Parathyroid adenoma (tissue), 2 donors: ENCODE measurements around the gene C9orf78.
A peak's percentile ranks its signal among the peaks of the same experiment; 100 is the strongest.

Experiments
- H2AFZ ChIP-seq: fragments of 300-600 bp; sonication (generic); one replicate; pipeline ENCODE4 v1.7.0; 2017; ENCODE audit warnings: antibody characterized with exemption, mild to moderate bottlenecking
- H3K27ac ChIP-seq: fragments of 300-600 bp; sonication (generic); one replicate; pipeline ENCODE4 v1.7.0; 2017
- H3K27me3 ChIP-seq: fragments of 300-600 bp; sonication (generic); one replicate; pipeline ENCODE4 v1.7.0; 2017; ENCODE audit warnings: low read length; ENCODE audit not compliant: control insufficient read depth, insufficient read depth
- H3K36me3 ChIP-seq: fragments of 300-600 bp; sonication (generic); one replicate; pipeline ENCODE4 v1.7.0; 2017; ENCODE audit warnings: low read length; ENCODE audit not compliant: control insufficient read depth, insufficient read depth
- H3K4me1 ChIP-seq: fragments of 300-600 bp; sonication (generic); one replicate; pipeline ENCODE4 v1.7.0; 2017; ENCODE audit warnings: control low read depth
- H3K4me2 ChIP-seq: fragments of 300-600 bp; sonication (generic); one replicate; pipeline ENCODE4 v1.7.0; 2017; ENCODE audit warnings: low read length
- H3K4me3 ChIP-seq: fragments of 300-600 bp; sonication (generic); one replicate; pipeline ENCODE4 v1.7.0; 2017; ENCODE audit warnings: low read depth, low read length
- H3K79me2 ChIP-seq: fragments of 300-600 bp; sonication (generic); one replicate; pipeline ENCODE4 v1.7.0; 2017; ENCODE audit warnings: control low read depth
- H3K9ac ChIP-seq: fragments of 300-600 bp; sonication (generic); one replicate; pipeline ENCODE4 v1.7.0; 2017; ENCODE audit warnings: mild to moderate bottlenecking
- H3K9me3 ChIP-seq: fragments of 300-600 bp; sonication (generic); one replicate; pipeline ENCODE4 v1.7.0; 2017; ENCODE audit warnings: low read length; ENCODE audit not compliant: control insufficient read depth
- TF ChIP-seq, protein P1 (sequence below): fragments of 300-600 bp; sonication (generic); IDR thresholded peaks from one replicate; pipeline ENCODE4 v1.7.0; 2017; ENCODE audit warnings: antibody characterized with exemption, mild to moderate bottlenecking
- donor health status: primary hyperparathyroidism.

Gene C9orf78

GRCh38 chr9:129836311-129837007 lies 1.4 kb upstream of the C9orf78 start:
- Histone ChIP-seq H3K9me3 (no peaks in the 10 kb centered on the region), H3K79me2 (peaks cover 16% of the 10 kb centered on the region), H3K9ac (no peak overlapping the region), H3K27ac (no peak overlapping the region), H3K36me3 (no peaks in the 10 kb centered on the region), H3K4me2 (peak overlapping the region; percentile 96), H3K4me3 (peak overlapping the region; percentile 73), H2AFZ (peak overlapping the region; percentile 96), H3K4me1 (no peaks in the 10 kb centered on the region), H3K27me3 (no peaks in the 10 kb centered on the region)
- TF ChIP-seq, protein P1, sequence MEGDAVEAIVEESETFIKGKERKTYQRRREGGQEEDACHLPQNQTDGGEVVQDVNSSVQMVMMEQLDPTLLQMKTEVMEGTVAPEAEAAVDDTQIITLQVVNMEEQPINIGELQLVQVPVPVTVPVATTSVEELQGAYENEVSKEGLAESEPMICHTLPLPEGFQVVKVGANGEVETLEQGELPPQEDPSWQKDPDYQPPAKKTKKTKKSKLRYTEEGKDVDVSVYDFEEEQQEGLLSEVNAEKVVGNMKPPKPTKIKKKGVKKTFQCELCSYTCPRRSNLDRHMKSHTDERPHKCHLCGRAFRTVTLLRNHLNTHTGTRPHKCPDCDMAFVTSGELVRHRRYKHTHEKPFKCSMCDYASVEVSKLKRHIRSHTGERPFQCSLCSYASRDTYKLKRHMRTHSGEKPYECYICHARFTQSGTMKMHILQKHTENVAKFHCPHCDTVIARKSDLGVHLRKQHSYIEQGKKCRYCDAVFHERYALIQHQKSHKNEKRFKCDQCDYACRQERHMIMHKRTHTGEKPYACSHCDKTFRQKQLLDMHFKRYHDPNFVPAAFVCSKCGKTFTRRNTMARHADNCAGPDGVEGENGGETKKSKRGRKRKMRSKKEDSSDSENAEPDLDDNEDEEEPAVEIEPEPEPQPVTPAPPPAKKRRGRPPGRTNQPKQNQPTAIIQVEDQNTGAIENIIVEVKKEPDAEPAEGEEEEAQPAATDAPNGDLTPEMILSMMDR, result no peak

DNA sequence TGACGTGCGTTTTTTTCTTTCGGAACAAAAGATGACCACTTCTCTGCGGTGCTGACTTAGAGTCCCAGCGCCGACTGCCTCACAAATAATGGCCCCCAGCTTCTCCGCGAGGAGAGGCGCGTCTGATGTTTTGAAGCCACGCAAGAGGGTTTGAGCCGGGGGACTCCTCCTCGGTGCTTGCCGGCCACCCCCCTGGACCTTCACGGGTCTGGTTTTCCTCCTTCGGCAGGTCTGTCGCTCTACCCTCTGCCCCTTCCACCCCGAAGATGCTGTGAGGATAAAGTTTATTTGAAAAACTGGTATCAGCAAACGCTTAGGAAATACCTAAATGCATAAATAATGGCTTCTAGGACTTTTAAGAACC lies 767 bp upstream of the C9orf78 start:
- TF ChIP-seq, protein P1, result no peak
- Histone ChIP-seq H3K9me3 (no peaks in the 10 kb centered on the region), H3K4me2 (peak overlapping the region; percentile 96), H3K9ac (peak overlapping the region; percentile 67), H2AFZ (peak overlapping the region; percentile 96), H3K27me3 (no peaks in the 10 kb centered on the region), H3K79me2 (peaks cover 16% of the 10 kb centered on the region), H3K27ac (peak overlapping the region; percentile 57), H3K4me1 (no peaks in the 10 kb centered on the region), H3K36me3 (no peaks in the 10 kb centered on the region), H3K4me3 (peak overlapping the region; percentile 73)

DNA sequence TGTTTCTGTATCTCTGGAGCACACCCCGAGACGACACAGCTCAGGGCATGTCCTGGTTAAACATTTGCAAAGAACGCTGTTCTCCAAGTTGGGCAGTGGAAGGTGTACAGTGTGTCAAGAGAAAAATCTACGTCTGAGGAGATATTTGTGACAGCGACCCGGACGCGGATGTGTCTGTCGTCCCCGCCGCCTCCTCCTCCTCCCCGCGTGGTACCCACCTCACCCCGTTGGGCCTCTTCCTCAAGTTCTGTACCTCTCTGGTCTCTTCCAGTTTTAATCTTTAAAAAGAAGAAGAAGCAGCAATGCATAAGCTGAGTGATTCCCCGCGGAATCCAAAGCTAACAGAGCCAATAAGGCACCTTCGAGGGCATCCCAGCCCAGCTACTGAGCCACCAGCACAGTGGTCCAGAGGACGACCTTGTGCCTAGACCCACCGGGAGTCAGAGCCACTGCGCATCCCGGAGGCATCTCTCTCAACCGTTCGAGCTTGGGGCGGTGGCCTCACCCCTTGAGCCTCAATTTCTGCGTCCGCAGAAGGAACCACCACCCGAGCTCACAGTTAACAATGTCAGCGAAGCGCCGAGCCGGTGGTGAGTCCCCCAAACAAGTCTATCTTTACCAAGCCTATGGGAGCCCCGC lies 467 bp downstream of the C9orf78 start:
- no peaks in the 10 kb centered on the region for H3K36me3 ChIP-seq
- peak overlapping the region; percentile 57 for H3K27ac ChIP-seq
- H3K9ac ChIP-seq, result peak overlapping the region; percentile 53
- no peaks in the 10 kb centered on the region for H3K4me1 ChIP-seq
- no peaks in the 10 kb centered on the region for H3K9me3 ChIP-seq
- H3K79me2 ChIP-seq, result peaks cover 16% of the 10 kb centered on the region
- peak overlapping the region; percentile 91 for H3K4me2 ChIP-seq
- TF ChIP-seq, protein P1, result no peak
- H2AFZ ChIP-seq, result peak overlapping the region; percentile 96
- H3K4me3 ChIP-seq, result peak overlapping the region; percentile 73
- H3K27me3 ChIP-seq, result no peaks in the 10 kb centered on the region

DNA sequence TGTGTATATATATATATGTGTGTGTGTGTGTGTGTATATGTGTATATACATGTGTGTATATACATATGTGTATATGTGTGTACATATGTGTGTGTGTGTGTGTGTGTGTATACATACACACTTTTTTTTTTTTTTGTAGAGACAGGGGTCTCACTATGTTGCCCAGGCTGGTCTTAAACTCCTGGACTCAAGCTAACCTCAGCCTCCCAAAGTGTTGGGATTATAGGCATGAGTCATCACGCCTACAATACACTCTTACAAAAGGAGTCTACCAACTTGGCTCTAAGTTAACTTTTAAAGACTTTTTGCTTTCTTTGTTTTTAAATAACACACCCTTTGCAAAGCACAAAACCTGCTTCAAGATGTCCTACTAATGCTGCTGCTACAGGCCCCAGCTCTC lies 2.1 kb downstream of the C9orf78 start:
- H3K9me3 ChIP-seq, result no peaks in the 10 kb centered on the region
- H3K9ac ChIP-seq, result no peak overlapping the region
- no peak overlapping the region for H3K27ac ChIP-seq
- H2AFZ ChIP-seq, result no peak overlapping the region
- H3K36me3 ChIP-seq, result no peaks in the 10 kb centered on the region
- H3K27me3 ChIP-seq, result no peaks in the 10 kb centered on the region
- no peak overlapping the region for H3K4me3 ChIP-seq
- peaks cover 11% of the 10 kb centered on the region for H3K79me2 ChIP-seq
- TF ChIP-seq, protein P1, result no peak
- no peaks in the 10 kb centered on the region for H3K4me1 ChIP-seq
- no peak overlapping the region for H3K4me2 ChIP-seq

DNA sequence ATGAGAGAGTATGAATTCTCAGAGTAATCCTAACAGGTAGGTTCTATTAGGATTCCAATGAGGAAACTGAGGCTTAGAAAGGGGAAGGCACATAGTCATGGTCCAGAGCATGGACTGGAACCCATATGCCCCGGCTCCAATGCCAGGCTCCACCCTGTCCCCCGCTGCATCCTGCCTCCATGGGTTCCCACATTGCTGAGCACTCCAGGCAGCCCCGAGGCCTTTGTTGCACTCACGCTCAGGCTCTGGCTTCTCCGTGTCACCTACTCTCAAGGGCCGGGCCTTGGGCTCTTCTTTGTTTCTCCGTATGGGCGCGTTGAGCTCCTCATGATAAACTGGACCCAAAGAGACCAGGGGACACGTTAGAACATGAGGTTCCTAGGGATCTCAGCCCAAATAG lies 6.1 kb downstream of the C9orf78 start:
- H3K9me3 ChIP-seq, result no peaks in the 10 kb centered on the region
- H3K36me3 ChIP-seq, result no peaks in the 10 kb centered on the region
- no peak overlapping the region for H3K4me3 ChIP-seq
- no peaks in the 10 kb centered on the region for H3K79me2 ChIP-seq
- no peaks in the 10 kb centered on the region for H3K4me1 ChIP-seq
- H3K4me2 ChIP-seq, result no peak overlapping the region
- H3K27ac ChIP-seq, result no peak overlapping the region
- TF ChIP-seq, protein P1, result no peak
- H3K9ac ChIP-seq, result no peak overlapping the region
- no peak overlapping the region for H2AFZ ChIP-seq
- H3K27me3 ChIP-seq, result no peaks in the 10 kb centered on the region
